Stimulated activated CD4-positive, alpha-beta T cell treated with anti-CD3 and anti-CD28 coated beads, Interleukin-12 subunit alpha, Interleukin-12 subunit beta, amount 100 ng/mL, for 24 hours (primary cell): ENCODE measurements around the gene ETFB.

Experiments used
- DNase-seq, 2 experiments: peaks; one replicate each; pipeline ENCODE4 v3.0.0-alpha.2; 2020; ENCODE audit warnings: low read depth in 2 of 2

ETFB gene

DNA sequence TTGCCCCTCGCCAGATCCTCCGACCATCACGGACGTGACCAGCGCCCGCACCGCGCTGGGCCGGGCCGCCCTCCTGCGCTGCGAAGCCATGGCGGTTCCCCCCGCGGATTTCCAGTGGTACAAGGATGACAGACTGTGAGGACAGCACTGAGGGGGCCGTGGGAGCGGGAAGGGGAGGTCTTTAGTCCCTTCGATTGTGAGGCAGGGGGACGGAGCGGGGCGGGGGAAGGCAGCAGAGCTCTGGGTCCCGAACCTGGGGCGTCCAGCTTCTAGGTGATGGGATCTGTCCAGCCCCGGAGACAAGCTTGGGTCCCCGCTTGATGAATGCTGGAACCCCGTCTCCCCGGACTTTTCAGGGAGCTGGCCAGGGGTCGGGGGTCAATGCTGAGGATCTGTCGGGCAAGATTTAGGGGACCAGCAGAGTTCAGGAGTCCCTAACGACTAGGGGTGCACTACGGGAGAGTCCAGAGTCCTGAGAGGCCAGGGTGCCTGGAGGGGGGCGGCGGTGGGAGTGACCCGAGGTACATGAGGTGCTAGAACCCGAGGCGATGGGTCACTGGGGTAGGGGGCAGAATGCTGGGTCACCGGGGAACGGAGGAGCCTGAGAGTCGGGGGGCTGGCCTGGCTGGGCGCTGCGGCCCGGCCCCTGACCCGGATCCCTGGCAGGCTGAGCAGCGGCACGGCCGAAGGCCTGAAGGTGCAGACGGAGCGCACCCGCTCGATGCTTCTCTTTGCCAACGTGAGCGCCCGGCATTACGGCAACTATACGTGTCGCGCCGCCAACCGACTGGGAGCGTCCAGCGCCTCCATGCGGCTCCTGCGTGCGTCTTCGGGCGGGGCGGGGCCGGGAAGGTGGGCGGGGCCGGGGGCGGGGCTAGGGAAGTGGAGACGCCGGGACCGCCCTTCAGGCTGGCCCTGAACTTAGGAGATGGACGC is 38.9 kb downstream of the ETFB start:
- DNase-seq = peak; percentile 37 to 52

DNA sequence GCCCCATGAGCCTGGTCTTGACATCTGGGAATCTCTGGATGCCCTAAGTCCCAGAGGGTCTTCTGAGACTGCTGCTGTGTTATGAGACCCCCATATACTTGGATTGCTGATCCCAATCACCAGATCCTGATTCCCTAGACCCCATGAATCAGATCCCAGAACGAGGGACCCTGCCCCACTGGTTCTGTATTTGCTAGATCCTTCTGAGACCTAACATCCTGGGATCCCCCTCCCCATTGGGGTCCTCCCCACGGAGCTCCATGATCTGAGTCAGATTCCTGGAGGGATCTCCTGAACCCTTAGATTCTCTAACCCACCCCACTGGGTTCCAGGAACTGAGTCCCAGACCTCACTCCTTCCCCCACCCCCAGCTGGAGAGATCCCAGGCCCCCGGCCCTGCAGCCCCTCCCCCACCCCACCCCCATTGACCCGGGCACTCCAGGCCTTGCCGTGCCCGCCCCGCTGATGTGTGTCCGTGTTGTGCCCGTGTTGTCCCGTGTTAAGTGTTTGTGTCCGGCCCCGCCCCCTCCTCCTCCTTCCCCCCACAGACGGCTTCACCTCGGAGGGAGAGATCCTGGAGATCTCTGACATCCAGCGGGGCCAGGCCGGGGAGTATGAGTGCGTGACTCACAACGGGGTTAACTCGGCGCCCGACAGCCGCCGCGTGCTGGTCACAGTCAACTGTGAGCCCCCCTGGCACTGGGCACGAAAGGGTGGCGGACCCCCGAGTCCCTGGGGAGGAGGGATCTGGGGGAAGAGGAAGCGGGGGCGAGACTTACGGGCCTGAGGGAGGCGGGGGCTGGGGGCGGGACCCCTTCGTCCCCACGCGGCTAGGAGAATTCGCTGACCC is 39.7 kb downstream of the ETFB start:
- no peak for DNase-seq

DNA sequence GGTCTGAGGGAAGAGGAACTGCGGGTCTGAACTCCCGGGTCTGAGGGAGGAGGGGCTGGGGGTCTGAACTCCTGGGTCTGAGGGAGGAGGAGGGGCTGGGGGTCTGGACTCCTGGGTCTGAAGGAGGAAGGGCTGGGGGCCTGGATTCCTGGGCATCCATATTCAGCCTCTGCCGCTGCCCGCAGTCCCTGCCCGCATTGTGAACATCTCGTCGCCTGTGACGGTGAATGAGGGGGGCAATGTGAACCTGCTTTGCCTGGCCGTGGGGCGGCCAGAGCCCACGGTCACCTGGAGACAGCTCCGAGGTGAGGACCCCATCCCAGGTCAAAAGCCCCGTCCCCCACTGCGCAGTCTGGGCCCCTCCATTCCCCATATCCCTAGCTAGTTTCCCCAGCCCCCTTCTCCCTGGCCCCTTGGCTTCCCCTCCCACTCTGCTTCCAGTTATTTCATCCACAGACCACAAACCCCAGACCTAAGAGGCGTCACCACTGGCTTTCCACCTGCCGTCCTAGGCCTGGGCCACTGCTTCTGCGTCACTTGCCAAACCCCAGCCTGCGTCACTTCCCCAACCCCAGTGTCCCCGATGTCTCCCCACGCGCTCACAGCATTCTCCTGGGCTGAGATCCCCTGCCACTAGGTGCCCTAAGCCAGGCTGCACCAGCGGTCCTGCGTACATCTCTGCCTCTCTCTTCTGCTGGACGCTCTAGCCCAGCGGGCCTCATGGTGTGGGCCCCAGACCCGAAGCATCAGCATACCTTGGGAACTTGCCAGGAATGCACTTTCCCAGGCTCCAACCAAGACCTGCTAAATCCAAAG is 40.8 kb downstream of the ETFB start:
- no peak for DNase-seq

DNA sequence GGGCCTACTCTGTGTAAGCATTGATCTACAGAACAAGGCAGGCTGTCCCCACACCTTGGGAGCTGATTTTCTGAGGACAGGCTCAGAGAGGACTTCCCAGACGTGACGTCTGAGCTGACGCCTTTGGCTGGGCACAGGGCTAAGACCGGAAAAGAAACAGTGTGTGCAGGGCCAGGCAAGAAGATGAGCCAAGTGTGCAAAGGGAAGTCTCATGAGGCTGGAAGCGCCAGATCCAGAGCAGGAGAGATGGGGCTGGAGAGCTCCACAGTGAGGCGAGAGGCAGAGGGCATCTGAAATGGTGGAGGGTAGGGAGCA is 42.1 kb downstream of the ETFB start:
- no peak for DNase-seq

DNA sequence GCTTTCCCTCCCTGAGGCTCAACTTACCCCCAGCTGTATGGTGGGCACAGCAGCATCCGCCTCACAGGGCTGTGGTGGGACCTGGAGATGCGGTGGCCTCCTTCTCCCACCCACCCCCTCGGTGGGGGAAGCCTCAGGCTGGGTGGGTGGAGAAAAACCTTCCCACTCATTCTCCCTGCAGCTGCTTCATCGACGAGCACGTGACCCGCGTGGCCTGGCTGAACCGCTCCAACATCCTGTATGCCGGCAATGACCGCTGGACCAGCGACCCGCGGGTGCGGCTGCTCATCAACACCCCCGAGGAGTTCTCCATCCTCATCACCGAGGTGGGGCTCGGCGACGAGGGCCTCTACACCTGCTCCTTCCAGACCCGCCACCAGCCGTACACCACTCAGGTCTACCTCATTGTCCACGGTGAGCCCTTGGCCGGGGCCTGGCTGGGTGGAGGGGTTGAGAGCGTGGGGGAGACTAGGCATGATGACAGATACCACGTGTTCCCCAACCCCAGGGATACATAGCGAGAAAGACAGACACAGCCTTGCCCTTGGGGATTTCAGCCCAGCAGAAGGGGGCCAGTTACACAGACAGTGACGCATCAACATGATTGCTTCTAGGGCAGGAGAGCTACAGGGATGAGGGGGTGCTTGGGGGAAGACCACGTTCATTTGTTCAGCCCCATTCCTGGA is 42.6 kb downstream of the ETFB start:
- DNase-seq = no peak

DNA sequence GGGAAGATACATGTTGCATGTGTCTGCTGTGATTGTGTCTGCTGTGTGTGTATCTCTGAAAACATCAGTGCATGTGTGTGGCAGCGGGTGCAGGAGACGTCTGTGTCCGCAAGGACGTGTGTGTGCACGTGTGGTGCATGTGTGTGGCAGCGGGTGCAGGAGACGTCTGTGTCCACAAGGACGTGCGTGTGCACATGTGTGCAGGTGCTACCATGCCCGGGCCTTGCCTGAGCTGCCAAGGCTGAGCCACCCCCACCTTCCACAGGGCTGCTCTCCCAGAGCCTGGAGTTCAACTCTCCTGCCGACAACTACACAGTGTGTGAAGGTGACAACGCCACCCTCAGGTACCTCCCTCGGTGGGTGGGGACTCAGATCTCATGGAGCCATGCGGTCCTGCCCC is 44.4 kb downstream of the ETFB start:
- DNase-seq = no peak

DNA sequence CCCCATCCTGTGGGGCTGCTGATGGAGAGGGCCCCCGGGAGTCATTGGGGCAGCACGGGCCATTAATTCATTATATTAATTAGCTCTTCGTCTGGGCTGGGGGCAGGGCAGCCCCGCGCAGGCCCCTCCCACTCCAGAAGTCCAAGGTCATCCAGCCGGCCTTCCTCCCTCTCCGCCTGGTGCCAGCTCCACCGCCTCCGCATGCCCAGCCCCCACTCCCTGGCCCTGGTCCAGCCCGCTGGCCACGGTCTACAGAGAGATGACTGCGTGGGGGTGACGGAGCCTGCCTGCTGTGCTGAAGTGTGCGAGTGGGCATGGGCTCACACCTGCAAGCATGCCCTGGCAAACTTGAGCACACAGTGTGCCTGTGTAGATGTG is 45.9 kb downstream of the ETFB start:
- no peak for DNase-seq

DNA sequence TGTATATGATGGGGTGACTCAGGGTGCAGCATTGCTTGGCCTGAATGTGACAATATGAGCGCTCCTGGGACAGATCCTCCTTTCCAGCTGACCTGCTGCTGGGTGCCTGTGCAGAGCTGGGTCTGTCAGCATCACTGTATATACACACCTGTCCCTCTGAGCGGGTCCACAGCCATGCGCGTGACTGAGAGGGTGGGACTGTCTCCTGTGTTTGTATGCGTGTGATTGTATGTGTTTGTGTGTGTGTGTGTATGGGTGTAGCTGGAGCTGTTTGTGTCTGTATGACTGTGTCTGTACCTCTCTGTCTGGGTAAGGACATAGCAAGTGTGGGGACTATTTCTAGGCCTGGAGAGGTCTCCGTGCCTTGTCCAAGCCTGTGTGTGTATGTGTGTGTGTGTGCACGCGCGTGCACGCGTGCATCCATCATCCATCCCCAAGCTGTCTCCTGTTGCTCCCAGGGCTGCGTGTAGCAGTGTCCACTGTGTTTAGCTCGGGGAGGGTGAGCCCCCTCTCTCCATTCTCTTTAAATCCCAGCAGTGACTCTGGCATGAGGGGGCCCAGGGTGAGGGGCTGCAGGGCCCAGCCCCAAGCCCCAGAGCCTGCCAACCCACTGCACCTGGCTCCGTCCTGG is 46.4 kb downstream of the ETFB start:
- no peak for DNase-seq

DNA sequence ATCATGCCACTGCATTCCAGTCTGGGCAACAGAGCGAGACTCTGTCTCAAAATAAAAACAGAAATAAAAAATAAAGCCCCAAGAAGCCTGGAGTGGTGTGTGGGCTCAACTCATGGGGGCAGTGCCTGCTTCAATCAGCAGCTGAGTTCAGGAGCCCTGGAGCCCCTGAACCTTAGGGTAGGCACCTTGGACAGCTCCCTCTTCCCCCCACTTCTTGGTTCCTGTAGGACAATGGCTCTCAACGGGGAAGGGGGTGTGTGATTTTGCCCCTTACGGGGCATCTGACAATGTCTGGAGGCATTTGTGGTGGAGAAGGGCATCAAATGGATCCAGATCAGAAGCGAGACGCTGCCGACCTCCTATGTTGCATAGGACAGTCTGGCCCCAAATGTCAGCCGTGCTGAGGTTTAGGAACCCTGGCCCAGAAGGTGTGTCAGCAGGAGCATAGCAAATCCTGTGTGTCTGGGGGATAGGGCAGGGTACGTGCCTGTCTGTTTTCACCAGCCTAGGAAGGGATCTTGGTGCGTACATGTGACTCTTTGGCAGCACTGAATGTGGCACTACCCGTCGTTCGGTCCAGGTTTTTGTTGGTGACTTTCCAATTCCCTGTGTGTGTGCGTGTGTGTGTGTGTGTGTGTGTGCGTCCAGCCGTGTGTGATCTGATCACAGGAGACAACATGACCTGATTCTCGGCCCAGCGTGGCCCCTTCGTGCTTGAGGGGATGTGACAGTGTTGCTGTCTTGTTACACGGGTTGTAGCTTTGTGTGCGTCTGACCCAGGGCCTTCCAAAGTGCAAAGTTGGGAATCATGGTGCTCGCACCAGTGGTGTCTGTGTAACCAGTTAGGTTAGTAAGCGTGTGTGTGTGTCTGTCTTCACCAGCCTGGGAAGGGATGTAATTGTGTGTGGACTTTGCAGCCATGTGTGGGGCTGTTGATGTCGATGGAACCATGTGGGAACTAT is 47.2 kb downstream of the ETFB start:
- no peak for DNase-seq

DNA sequence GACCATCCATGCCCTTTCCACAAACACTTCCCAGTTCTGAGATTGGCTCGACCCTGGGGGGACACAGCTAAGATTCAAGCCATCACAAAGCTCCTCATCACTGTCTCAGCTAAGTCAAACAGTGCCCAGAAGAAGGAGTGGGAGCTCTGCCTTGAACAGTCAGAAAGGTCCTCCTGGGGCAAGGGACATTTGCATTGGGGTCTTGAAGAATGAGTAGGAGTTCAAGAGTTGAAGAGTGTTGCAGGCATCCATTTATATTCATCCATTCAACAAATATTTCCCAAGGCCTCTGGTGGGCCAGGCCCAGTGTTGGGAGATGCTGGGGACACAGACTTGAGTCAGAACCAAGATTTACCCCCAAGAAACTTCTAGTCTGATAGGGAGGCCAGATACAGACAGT is 48.2 kb downstream of the ETFB start:
- no peak for DNase-seq

DNA sequence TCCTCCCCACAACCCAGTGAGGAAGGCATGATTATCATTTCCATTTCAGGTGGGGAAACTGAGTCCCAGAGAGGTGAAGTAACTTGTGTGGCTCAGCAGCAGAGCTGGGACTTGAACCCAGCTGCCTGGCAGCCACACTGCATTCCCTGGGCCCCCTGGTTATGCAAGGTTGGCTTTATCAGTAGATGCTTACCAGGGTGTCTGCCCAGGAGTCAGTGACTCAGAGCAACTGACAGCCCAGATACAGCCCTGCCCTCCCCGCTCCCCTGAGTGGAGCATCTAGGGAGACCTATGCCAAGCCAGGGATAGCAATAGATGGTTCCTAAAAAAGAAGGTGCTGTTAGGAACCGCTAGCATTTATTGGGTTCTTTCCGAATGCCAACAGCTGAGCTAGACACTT is 48.8 kb downstream of the ETFB start:
- DNase-seq = no peak

DNA sequence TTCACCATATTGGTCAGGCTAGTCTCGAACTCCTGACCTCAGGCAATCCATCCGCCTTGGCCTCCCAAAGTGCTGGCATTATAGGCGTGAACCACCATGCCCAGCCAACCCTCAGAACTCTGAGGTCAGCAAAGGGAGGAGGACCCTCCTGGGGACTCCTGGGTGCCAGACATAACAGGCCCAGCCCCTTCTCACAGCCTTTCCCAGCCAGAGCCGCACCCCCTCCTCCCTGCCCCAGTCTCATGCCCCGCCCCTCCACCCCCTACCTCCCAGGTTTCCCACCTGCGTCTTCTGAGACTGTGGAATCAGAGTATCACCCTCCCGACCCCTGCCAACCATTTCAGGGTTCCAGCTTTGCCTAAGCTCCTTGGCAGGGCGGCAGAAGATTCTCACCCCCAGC is 49.5 kb downstream of the ETFB start:
- DNase-seq = no peak

DNA sequence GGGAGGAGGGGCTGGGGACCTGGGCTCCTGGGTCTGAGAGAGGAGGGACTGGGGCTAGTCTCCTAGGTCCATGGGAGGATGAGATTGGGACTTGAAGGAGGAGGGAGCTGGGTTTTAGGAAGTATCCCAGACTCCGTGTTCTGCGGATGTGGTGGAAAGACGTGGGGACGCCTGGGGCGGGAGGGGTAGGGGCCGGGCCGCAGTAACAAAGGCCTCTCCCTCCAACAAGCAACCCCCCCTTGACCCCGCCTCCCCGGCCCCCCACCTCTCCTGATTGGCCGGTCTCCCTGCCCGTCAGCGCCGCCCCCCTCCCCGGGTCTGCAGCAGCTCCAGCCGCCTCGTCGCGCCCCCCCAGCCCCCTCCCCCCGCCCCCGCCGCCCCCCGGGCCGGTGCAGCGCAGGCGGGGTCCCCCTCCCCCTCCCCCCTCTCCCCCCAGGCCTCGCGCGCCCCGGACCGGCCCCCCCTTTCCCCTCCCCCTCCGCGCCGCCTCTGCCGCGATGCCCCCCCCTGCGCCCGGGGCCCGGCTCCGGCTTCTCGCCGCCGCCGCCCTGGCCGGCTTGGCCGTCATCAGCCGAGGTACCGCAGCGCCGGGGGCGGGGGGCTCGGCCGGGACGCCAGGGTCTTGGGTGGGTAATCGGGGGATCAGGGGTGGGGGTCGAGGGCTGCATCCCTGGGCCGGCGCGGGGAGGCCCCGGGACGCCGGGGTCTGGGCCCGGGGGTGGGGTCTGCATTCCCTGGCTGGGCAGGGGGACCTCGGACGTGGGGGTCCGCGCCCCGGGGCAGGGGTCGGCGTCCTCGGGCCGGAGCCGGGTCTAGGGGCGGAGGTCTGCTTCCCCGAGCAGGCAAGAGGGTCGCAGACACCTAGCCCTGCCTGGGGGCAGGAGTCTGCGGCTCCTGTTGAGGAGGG is 54.6 kb downstream of the ETFB start, which contains the start of gene IGLON5:
Gene IGLON5 (plus strand): TSS at position 294 of the 907 bp plus-strand sequence. CDS start 204 bp downstream, at position 498.
- no peak for DNase-seq

DNA sequence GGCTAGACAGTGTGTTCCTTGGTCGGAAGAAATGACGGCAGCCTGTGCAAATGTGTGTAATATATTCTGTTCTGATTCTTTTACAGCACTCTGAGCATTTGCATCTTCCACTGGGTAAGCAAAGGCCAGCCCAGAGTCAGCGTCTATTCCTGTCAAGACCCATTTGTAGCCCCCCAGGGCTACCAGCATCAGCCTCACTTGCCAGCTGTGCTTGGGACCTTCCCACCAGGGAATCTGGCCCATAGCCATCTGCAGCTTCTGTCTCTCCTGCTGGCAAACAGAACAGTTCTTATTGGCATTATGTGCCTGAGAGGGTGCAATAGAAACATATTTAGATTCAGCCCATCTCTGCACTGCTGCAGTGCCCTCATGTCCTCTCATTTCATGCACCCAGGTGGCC is 60.7 kb downstream of the ETFB start:
- DNase-seq = no peak

DNA sequence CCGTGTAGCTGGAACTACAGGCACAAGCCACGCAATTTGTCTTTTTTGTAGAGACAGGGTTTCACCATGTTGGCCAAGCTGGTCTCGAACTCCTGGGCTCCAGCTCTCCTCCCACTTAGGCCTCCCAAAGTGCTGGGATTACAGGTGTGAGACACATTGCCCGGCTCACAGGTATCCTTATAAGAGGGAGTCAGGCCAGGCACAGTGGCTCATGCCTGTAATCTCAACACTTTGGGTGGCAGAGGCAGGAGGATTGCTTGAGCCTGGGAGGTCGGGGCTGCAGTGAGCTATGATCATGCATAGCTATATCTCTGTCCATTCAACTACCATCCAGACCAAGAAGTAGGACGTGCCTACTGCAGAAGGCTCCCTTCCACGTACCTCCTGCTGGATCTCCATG is 64.9 kb downstream of the ETFB start:
- no peak for DNase-seq

DNA sequence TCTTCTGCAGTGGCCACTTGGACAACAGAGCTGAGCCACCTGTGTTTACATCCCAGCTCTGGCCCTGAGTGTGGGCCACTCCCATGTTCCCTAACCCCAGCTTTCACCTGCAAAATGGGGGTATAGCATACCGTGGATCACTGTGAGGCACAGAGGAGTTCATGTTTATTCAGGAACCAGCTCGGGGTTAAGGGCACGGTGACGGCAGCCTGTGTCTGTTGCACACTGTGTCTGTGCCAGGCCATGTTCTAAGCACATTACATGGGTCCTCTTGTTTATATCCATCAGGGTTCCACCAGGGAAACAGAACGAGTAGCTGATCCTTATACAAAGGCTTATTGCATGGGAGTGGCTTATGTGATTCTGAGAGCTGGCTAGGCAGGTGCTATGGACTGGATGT is 68.8 kb downstream of the ETFB start:
- no peak for DNase-seq

DNA sequence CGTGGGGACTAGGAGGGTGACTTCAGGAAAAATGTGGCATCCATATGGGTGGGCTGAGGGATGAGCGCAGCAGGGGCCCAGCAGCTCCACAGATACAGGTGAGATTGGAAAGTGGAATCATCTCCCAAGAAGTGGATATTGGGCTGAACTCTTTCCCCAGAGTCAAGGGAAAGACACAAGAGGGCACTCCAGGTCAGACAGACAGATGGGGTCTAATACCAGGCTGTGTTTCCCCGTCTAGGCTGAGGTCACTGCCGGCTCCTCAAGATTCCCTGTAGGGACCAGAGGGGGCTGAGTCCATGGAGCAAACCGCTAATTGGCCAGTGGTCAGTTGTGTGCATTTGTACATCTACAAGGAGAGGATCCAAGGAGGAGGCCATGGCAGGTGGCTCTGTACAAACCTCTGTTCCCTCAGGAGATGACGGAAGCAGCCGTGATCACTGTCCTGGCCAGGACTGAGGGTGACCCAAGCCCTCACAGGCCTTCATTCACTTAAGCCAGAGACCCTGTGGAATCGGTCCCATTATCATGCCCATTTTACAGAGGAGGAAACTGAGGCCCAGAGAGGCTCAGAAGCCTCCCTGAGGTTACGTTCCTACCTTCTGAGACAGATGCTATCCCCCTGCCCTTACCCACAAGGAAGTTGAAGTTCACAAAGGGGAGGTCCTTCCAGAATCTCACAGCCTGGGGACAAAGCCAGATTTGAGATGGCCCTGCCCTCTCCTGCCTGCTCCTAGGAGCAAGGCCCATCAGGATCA is 69.7 kb downstream of the ETFB start:
- DNase-seq = no peak
